Fibroblast of lung (primary cell): ENCODE measurements around the gene ROBO1. TPM values are rescaled to one million over a fixed set of nuclear protein-coding genes. Genes with fewer than 3 reads are reported as not detected.

Source experiments
- DNase-seq, 2 donors: peaks; one replicate each; pipeline versions ENCODE4 v3.0.0 to v3.0.0-alpha.2; 2010; ENCODE audit warnings: low read depth in 2 of 2
- H2AFZ ChIP-seq: 2 replicates; pipeline ENCODE4 v1.5.1; 2012; ENCODE audit warnings: low read length, control low read depth, inconsistent platforms
- H3K27ac ChIP-seq: 2 replicates; pipeline ENCODE4 v1.5.1; 2011; ENCODE audit warnings: low read length, control low read depth; ENCODE audit not compliant: insufficient read depth
- H3K27me3 ChIP-seq: 2 replicates; pipeline ENCODE4 v1.5.1; 2011; ENCODE audit warnings: mild to moderate bottlenecking, low read length; ENCODE audit not compliant: control insufficient read depth, insufficient read depth
- H3K36me3 ChIP-seq: 2 replicates; pipeline ENCODE4 v1.5.1; 2011; ENCODE audit warnings: low read length; ENCODE audit not compliant: control insufficient read depth, insufficient read depth
- H3K4me1 ChIP-seq: 2 replicates; pipeline ENCODE4 v1.5.1; 2011; ENCODE audit warnings: low read length; ENCODE audit not compliant: control insufficient read depth, insufficient read depth; ENCODE audit errors: extremely low read depth
- H3K4me2 ChIP-seq: 2 replicates; pipeline ENCODE4 v1.5.1; 2011; ENCODE audit warnings: low read length, control low read depth; ENCODE audit not compliant: insufficient read depth; ENCODE audit errors: extremely low read depth
- H3K4me3 ChIP-seq, 4 experiments: fragments of 200-600 bp in 1 of 4; sonication (generic) in 1 of 4; replicated peaks in 1 of 4; 2 replicates each; pipeline ENCODE4 v1.5.1; 2011 to 2016; ENCODE audit warnings: low read length in 4 of 4, low read depth in 3 of 4, mild to moderate bottlenecking in 3 of 4, control low read depth in 2 of 4, inconsistent platforms in 1 of 4, mixed read lengths in 1 of 4; ENCODE audit not compliant: insufficient read depth in 1 of 4; ENCODE audit errors: control extremely low read depth in 1 of 4
- H3K79me2 ChIP-seq: 2 replicates; pipeline ENCODE4 v1.5.1; 2012; ENCODE audit warnings: mild to moderate bottlenecking, low read length, inconsistent platforms; ENCODE audit not compliant: control insufficient read depth, insufficient read depth
- H3K9ac ChIP-seq: 2 replicates; pipeline ENCODE4 v1.5.1; 2011; ENCODE audit warnings: mild to moderate bottlenecking, low read length, control low read depth; ENCODE audit not compliant: insufficient read depth
- H3K9me3 ChIP-seq: 2 replicates; pipeline ENCODE4 v1.5.1; 2012; ENCODE audit warnings: low read depth, low read length; ENCODE audit not compliant: control insufficient read depth, insufficient read depth
- H4K20me1 ChIP-seq: 2 replicates; pipeline ENCODE4 v1.5.1; 2011; ENCODE audit warnings: low read length; ENCODE audit not compliant: control insufficient read depth, insufficient read depth; ENCODE audit errors: extremely low read depth
- EZH2 ChIP-seq: IDR thresholded peaks from 2 replicates; pipeline ENCODE4 v1.5.1; 2012; ENCODE audit warnings: low read length, control low read depth, mild to moderate bottlenecking; ENCODE audit errors: missing control alignments
- polyA plus RNA-seq, 2 donors: library from polyadenylated mRNA; depleted of rRNA in 1 of 2; stranded (reverse) in 1 of 2; unstranded in 1 of 2; fragments of >200 nt; gene quantifications; 2 replicates each; pipeline ENCODE4 v1.2.1, GENCODE V29; 2011 to 2012; ENCODE audit warnings: missing spikeins in 1 of 2
- total RNA-seq: library from RNA; depleted of rRNA; stranded (reverse); fragments of >200 nt; gene quantifications from 2 replicates; pipeline ENCODE4 v1.2.1, GENCODE V29; 2014
- TF ChIP-seq, protein P1 (sequence below), 2 donors: IDR thresholded peaks in 1 of 2; conservative IDR thresholded peaks in 1 of 2; 1 replicate in 1 of 2; 2 replicates in 1 of 2; pipeline ENCODE4 v1.5.1; 2011 to 2012; ENCODE audit warnings: low read length in 2 of 2, control low read depth in 1 of 2, inconsistent platforms in 1 of 2, low read depth in 1 of 2, mild to moderate bottlenecking in 1 of 2

Gene ROBO1
- total and polyA plus RNA-seq, 2 donors (not counting 1 experiment from before 2014, with no cell fraction given) = 53.8 to 104 TPM

GRCh38 chr3:78974181-78974790, 793.5 kb downstream of the ROBO1 start:
- peak overlapping the region; percentile 64 for H3K4me2 ChIP-seq
- no peaks in the 10 kb centered on the region for H4K20me1 ChIP-seq
- DNase-seq = peak in 1 of 2 donors; percentile 79
- no peaks in the 10 kb centered on the region for H3K4me1 ChIP-seq
- H3K9me3 ChIP-seq = no peaks in the 10 kb centered on the region
- peak overlapping the region; percentile 38 for H3K27ac ChIP-seq
- H3K27me3 ChIP-seq = no peaks in the 10 kb centered on the region
- peak overlapping the region in 3 of 4 experiments; percentile 17 to 29 (median 27) for H3K4me3 ChIP-seq
- H3K9ac ChIP-seq = no peak overlapping the region
- TF ChIP-seq, protein P1, sequence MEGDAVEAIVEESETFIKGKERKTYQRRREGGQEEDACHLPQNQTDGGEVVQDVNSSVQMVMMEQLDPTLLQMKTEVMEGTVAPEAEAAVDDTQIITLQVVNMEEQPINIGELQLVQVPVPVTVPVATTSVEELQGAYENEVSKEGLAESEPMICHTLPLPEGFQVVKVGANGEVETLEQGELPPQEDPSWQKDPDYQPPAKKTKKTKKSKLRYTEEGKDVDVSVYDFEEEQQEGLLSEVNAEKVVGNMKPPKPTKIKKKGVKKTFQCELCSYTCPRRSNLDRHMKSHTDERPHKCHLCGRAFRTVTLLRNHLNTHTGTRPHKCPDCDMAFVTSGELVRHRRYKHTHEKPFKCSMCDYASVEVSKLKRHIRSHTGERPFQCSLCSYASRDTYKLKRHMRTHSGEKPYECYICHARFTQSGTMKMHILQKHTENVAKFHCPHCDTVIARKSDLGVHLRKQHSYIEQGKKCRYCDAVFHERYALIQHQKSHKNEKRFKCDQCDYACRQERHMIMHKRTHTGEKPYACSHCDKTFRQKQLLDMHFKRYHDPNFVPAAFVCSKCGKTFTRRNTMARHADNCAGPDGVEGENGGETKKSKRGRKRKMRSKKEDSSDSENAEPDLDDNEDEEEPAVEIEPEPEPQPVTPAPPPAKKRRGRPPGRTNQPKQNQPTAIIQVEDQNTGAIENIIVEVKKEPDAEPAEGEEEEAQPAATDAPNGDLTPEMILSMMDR (conservative IDR thresholded peaks at IDR 0.05 in 1 of 2, IDR thresholded peaks at IDR 0.05 in 1 of 2; ENCODE audit: low read depth in 1 of 2, low read length in 2 of 2) = no peak
- TF ChIP-seq EZH2 = no peak
- H3K79me2 ChIP-seq = no peaks in the 10 kb centered on the region
- no peaks in the 10 kb centered on the region for H3K36me3 ChIP-seq
- no peak overlapping the region for H2AFZ ChIP-seq

- H4K20me1 ChIP-seq = no peaks in the 10 kb centered on the region
- no peaks in the 10 kb centered on the region for H3K79me2 ChIP-seq
- no peak overlapping the region for H3K4me2 ChIP-seq
- H3K4me1 ChIP-seq = no peaks in the 10 kb centered on the region
- no peaks in the 10 kb centered on the region for H3K27me3 ChIP-seq
- H2AFZ ChIP-seq = no peak overlapping the region
- H3K9me3 ChIP-seq = no peaks in the 10 kb centered on the region
- DNase-seq = no peak
- no peak overlapping the region for H3K4me3 ChIP-seq
- H3K27ac ChIP-seq = no peak overlapping the region
- TF ChIP-seq, protein P1 (conservative IDR thresholded peaks at IDR 0.05 in 1 of 2, IDR thresholded peaks at IDR 0.05 in 1 of 2; ENCODE audit: low read depth in 1 of 2, low read length in 2 of 2) = no peak
- no peak for TF ChIP-seq EZH2
- H3K9ac ChIP-seq = no peak overlapping the region
- no peaks in the 10 kb centered on the region for H3K36me3 ChIP-seq
Measured at GRCh38 chr3:78972617-78973301, 795.0 kb downstream of the ROBO1 start.

GRCh38 chr3:78970656-78971055, 797.1 kb downstream of the ROBO1 start:
- Histone ChIP-seq H3K79me2 (no peaks in the 10 kb centered on the region), H3K9me3 (no peaks in the 10 kb centered on the region), H4K20me1 (no peaks in the 10 kb centered on the region), H3K36me3 (no peaks in the 10 kb centered on the region), H2AFZ (no peak overlapping the region), H3K4me2 (no peak overlapping the region), H3K27me3 (no peaks in the 10 kb centered on the region), H3K4me3 (no peak overlapping the region), H3K27ac (no peak overlapping the region), H3K4me1 (no peaks in the 10 kb centered on the region), H3K9ac (no peak overlapping the region)
- TF ChIP-seq, protein P1 (conservative IDR thresholded peaks at IDR 0.05 in 1 of 2, IDR thresholded peaks at IDR 0.05 in 1 of 2; ENCODE audit: low read depth in 1 of 2, low read length in 2 of 2) = no peak
- TF ChIP-seq EZH2 = no peak
- no peak for DNase-seq
